ENCODE data around the gene TSPAN17.

Gene TSPAN17

GRCh38 chr5:176647843-176648473 is 674 bp downstream of the TSPAN17 start:
- TF ChIP-seq CTCF (IDR thresholded peaks at IDR 0.05; ENCODE audit: borderline replicate concordance, insufficient read depth, low read depth, low read length), result no peak
- peak overlapping the region; percentile 72 for H3K4me3 ChIP-seq (ENCODE audit: low read depth, low read length)

DNA sequence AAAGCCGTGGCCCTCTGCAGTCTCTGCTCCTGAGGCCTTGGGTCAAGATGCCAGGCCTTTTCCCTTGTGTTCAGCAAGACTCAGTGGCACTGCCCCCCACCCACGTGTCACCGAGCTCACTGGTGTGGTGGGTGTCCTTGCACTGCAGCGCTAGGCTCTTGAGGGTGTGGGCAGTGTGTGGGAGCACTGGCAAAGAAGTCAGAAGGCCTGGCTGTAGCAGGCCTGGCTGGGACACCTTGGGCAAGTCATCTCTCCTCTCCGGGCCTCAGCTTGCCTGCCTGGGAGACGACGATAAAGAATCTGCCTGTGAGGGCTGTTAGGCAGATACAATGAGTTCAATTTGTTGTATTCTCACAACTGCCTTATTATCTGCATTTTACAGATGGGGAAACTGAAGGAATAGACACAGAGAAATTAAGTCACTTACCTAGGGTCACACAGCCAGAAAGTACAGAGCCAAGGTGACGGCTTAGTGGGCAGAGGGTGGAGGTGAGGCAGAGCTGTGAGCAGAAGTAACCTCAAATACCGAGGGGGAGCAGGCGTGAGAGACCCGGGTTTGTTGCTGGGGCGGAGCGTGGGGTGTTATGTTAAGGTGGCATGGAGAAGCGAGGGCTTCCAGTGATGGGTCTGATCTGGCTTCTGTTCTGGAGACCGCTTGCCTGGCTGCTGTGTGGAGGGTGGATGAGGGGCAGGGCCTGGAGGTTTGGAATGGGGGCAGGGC is 1.4 kb downstream of the TSPAN17 start:
- H3K4me3 ChIP-seq (ENCODE audit: low read depth, low read length), result no peak overlapping the region
- TF ChIP-seq CTCF (IDR thresholded peaks at IDR 0.05; ENCODE audit: borderline replicate concordance, insufficient read depth, low read depth, low read length), result no peak

DNA sequence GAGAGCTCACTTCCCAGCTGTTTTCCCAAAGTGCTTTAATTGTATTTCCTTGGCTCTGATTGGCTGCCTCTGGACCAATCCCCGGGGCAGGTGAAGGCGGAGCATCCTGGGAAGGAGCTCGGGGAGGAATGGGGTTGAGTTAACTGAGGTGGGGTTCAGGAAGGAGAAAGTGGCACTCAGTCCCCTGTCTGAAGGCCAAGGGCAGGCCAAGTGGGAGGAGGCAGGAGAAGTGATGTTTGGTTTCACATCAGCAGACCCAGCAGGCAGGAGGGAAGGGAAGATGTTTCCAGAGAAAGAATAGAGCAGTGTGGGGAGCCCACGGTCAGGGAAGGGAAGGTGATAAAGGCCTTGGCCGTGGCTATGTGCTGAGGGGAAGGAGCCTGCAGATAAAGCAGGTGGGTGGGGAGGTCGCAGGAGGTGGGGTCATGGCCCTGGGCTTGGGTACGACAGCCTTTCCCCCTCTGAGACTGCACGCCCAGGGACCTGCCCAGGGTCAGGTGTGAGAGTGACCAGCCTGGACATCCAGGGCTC is 3.1 kb downstream of the TSPAN17 start:
- no peak overlapping the region for H3K4me3 ChIP-seq (ENCODE audit: low read depth, low read length)
- no peak for TF ChIP-seq CTCF (IDR thresholded peaks at IDR 0.05; ENCODE audit: borderline replicate concordance, insufficient read depth, low read depth, low read length)

DNA sequence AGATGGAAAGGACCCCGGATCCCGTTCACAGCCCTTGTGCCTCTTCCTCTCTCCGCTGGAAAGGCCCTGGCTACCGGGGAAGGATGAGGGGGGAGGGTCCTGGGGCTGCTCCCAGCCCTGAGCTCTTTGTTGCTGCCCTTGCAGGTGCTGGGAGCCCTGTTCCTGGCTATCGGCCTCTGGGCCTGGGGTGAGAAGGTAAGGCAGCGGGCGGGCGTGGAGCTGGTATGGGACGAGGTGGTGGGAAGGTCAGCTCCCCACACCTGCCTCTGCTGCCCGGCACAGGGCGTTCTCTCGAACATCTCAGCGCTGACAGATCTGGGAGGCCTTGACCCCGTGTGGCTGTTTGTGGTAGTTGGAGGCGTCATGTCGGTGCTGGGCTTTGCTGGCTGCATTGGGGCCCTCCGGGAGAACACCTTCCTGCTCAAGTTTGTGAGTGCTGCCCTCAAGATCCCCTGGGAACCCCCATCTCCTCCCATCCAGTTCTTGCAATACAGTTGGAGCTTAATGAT is 4.2 kb downstream of the TSPAN17 start:
- no peak for TF ChIP-seq CTCF (IDR thresholded peaks at IDR 0.05; ENCODE audit: borderline replicate concordance, insufficient read depth, low read depth, low read length)
- no peak overlapping the region for H3K4me3 ChIP-seq (ENCODE audit: low read depth, low read length)

DNA sequence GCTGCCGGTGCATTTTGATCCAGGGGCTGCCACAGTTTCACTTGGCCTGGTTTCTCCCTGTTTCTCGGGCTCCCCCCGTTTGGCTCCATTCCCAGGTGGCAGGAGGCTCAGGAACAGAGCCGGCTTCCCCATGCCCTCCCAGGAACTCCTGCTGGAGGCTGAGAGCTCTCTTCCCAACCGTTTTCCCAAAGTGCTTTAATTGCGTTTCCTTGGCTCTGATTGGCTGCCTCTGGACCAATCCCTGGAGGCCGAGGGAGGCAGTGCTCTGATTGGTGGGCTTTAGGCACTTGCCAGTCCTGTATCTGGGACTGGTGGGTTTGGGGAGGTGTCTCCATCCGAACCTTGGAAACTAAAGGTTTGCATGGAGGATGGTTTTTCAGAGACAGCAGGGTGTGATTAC is 4.9 kb downstream of the TSPAN17 start:
- no peak overlapping the region for H3K4me3 ChIP-seq (ENCODE audit: low read depth, low read length)
- TF ChIP-seq CTCF (IDR thresholded peaks at IDR 0.05; ENCODE audit: borderline replicate concordance, insufficient read depth, low read depth, low read length), result no peak

DNA sequence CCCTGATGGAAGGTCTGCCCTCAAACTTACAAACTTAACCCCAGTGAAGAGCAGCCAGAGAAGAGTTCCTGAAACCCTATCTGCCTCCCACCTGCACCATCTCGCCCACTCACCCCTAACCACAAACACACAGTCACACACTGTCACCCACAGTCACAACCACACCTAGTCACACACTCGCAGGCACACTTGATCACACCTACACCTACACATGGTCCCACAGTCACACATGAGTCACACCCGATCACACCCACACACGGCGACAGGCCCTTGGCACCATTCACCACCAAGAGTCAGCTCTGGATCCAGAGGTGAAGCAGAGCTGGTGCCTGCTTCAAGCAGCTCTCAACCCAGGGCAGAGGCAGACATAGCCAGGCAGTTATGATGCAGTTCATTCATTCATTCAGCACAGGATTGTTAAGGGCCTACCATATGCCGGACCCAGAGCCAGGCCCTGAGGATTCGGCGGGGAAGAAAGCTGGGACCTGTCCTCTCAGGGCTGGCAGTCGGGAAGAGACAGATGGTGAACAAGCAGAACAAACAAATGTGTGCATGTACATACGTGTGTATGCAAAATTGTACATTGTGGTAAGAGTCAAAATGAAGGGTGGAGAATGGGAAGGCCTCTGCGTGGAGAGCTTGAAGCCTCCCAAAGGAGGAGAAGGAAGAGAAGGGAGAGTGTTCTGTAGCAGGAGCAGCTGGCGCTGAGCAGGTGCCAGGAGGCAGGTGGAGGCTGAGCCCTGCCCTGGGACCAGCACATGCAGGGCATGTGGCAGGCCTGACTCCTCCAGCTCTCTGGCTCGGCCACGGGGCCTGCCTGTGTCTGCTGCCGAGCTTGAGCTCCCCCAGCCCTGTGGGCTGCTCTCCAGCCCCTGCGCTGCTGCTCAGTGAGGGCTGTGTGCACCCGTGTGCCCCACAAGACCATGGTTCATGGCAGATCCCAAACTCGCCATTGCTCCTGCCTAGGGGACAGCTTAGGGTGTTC is 6.4 kb downstream of the TSPAN17 start:
- H3K4me3 ChIP-seq (ENCODE audit: low read depth, low read length), result no peak overlapping the region
- TF ChIP-seq CTCF (IDR thresholded peaks at IDR 0.05; ENCODE audit: borderline replicate concordance, insufficient read depth, low read depth, low read length), result no peak
